ENCODE results near the gene DUSP14. TPM values are rescaled to one million over a fixed set of nuclear protein-coding genes. Genes with fewer than 3 reads are reported as not detected.
A peak's percentile ranks its signal among the peaks of the same experiment; 100 is the strongest.

The DUSP14 gene
- total and polyA plus RNA-seq, 2 of the 13 experiments (the other 11 are each of a cell fraction or from before 2014, with no cell fraction given), result 33.5 to 39.8 TPM

DNA sequence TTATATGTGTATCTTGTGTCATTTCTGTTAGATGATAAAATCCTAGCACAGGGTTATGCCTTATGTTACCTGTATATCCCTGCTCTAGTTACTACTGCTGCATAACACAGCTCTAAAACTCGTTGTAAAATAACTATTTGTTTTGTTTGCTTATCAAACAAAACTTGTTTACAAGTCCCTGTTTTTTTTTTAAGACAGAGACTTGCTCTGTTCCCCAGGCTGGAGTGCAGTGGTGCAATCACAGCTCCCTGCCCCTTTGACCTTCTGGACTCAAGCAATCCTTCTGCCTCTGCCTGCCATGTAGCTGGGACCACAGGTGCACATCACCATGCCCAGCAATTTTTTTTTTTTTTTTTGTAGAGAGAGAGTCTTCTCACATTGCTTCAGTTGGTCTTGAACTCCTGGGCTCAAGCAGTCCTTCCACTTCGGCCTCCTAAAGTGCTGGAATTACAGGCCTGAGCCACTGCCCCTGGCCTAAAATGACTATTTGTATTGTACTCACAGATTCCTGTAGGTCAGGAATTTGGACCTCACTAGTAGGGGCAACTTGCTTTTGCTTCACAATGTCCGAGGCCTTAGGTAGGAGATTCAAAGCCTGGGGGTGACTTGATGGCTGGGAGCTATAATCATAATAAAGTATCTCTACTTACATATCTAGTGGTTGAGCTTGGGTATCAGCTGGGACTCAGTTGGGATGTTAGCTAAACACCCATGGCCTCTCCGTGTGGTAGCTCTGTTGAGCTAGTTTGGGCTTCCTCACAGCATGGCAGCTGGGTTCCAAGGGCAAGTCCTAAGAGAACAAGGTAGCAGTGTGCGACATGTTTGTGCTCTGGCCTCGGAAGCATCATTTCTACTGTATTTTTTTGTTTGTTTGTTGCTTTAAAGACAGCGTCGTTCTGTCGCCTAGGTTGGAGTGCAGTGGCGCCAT is 12.6 kb downstream of the DUSP14 start (continued):
- peak; percentile 19; the same call in 1 of the 2 replicates for TF ChIP-seq ATM (IDR thresholded peaks at IDR 0.05; ENCODE audit: borderline replicate concordance)
- no peak for TF ChIP-seq PTBP1 (IDR thresholded peaks at IDR 0.05; ENCODE audit: low read depth, low read length, poor library complexity, severe bottlenecking)
- TF ChIP-seq CEBPB (IDR thresholded peaks at IDR 0.05; ENCODE audit: borderline replicate concordance, low read depth, low read length), result peak; percentile 94
- TF ChIP-seq SMC3 (IDR thresholded peaks at IDR 0.05; ENCODE audit: low read length), result no peak; the same call in 1 of the 2 replicates
- TF ChIP-seq ZNF124 (CRISPR knock-in tag; IDR thresholded peaks at IDR 0.05), result no peak
- no peak for TF ChIP-seq ZNF891 (CRISPR knock-in tag; IDR thresholded peaks at IDR 0.05)
- TF ChIP-seq FOXA1 (IDR thresholded peaks at IDR 0.05), result peak; percentile 88
- TF ChIP-seq FOXA1 (CRISPR knock-in tag; IDR thresholded peaks at IDR 0.05), result peak; percentile 85
- TF ChIP-seq ZNF839 (CRISPR knock-in tag; IDR thresholded peaks at IDR 0.05; ENCODE audit: borderline replicate concordance), result no peak
- no peak for TF ChIP-seq ZNF7 (CRISPR knock-in tag; IDR thresholded peaks at IDR 0.05)
- no peak for TF ChIP-seq ZNF207 (IDR thresholded peaks at IDR 0.05; ENCODE audit: borderline replicate concordance)
- TF ChIP-seq ZNF251 (CRISPR knock-in tag; IDR thresholded peaks at IDR 0.05), result no peak
- peak; percentile 66 for TF ChIP-seq PPARG (CRISPR knock-in tag; conservative IDR thresholded peaks at IDR 0.05)
- TF ChIP-seq, protein P1, sequence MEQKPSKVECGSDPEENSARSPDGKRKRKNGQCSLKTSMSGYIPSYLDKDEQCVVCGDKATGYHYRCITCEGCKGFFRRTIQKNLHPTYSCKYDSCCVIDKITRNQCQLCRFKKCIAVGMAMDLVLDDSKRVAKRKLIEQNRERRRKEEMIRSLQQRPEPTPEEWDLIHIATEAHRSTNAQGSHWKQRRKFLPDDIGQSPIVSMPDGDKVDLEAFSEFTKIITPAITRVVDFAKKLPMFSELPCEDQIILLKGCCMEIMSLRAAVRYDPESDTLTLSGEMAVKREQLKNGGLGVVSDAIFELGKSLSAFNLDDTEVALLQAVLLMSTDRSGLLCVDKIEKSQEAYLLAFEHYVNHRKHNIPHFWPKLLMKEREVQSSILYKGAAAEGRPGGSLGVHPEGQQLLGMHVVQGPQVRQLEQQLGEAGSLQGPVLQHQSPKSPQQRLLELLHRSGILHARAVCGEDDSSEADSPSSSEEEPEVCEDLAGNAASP (CRISPR knock-in tag; IDR thresholded peaks at IDR 0.05; ENCODE audit: borderline replicate concordance), result no peak; the same call in 1 of the 2 replicates
- TF ChIP-seq HNRNPUL1 (IDR thresholded peaks at IDR 0.05; ENCODE audit: low read depth, low read length), result no peak
- TF ChIP-seq MAF1 (CRISPR knock-in tag; IDR thresholded peaks at IDR 0.05; ENCODE audit: borderline replicate concordance), result no peak
- TF ChIP-seq, protein P2, sequence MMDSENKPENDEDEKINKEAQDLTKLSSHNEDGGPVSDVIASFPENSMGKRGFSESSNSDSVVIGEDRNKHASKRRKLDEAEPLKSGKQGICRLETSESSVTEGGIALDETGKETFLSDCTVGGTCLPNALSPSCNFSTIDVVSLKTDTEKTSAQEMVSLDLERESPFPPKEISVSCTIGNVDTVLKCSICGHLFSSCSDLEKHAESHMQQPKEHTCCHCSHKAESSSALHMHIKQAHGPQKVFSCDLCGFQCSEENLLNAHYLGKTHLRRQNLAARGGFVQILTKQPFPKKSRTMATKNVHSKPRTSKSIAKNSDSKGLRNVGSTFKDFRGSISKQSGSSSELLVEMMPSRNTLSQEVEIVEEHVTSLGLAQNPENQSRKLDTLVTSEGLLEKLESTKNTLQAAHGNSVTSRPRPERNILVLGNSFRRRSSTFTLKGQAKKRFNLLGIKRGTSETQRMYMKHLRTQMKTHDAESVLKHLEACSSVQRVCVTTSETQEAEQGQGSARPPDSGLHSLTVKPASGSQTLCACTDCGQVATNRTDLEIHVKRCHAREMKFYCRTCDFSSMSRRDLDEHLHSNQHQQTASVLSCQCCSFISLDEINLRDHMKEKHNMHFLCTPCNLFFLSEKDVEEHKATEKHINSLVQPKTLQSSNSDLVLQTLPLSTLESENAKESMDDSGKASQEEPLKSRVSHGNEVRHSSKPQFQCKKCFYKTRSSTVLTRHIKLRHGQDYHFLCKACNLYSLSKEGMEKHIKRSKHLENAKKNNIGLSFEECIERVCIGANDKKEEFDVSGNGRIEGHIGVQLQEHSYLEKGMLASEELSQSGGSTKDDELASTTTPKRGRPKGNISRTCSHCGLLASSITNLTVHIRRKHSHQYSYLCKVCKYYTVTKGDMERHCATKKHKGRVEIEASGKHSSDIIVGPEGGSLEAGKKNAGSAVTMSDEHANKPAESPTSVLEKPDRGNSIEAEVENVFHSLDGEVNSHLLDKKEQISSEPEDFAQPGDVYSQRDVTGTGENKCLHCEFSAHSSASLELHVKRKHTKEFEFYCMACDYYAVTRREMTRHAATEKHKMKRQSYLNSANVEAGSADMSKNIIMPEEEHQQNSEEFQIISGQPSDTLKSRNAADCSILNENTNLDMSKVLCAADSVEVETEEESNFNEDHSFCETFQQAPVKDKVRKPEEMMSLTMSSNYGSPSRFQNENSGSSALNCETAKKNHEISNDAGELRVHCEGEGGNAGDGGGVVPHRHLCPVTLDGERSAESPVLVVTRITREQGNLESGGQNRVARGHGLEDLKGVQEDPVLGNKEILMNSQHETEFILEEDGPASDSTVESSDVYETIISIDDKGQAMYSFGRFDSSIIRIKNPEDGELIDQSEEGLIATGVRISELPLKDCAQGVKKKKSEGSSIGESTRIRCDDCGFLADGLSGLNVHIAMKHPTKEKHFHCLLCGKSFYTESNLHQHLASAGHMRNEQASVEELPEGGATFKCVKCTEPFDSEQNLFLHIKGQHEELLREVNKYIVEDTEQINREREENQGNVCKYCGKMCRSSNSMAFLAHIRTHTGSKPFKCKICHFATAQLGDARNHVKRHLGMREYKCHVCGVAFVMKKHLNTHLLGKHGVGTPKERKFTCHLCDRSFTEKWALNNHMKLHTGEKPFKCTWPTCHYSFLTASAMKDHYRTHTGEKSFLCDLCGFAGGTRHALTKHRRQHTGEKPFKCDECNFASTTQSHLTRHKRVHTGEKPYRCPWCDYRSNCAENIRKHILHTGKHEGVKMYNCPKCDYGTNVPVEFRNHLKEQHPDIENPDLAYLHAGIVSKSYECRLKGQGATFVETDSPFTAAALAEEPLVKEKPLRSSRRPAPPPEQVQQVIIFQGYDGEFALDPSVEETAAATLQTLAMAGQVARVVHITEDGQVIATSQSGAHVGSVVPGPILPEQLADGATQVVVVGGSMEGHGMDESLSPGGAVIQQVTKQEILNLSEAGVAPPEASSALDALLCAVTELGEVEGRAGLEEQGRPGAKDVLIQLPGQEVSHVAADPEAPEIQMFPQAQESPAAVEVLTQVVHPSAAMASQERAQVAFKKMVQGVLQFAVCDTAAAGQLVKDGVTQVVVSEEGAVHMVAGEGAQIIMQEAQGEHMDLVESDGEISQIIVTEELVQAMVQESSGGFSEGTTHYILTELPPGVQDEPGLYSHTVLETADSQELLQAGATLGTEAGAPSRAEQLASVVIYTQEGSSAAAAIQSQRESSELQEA (CRISPR knock-in tag; IDR thresholded peaks at IDR 0.05; ENCODE audit: not compliant biosample characterization), result no peak
- no peak for TF ChIP-seq CHCHD3 (CRISPR knock-in tag; IDR thresholded peaks at IDR 0.05)
- no peak for TF ChIP-seq ZNF460 (CRISPR knock-in tag; IDR thresholded peaks at IDR 0.05; ENCODE audit: borderline replicate concordance)
- no peak for TF ChIP-seq WIZ (CRISPR knock-in tag; IDR thresholded peaks at IDR 0.05)
- TF ChIP-seq KLF13 (CRISPR knock-in tag; IDR thresholded peaks at IDR 0.05), result no peak
- TF ChIP-seq XBP1 (CRISPR knock-in tag; IDR thresholded peaks at IDR 0.05), result no peak

All from HepG2 (cell line).